ENCODE results near the gene WFIKKN1. TPM values are rescaled to one million over a fixed set of nuclear protein-coding genes. Genes with fewer than 3 reads are reported as not detected.

WFIKKN1 gene
- total RNA-seq, 1 donor from 2014 or later: 0.89 TPM

- Mint-ChIP-seq H3K27ac (ENCODE audit: unreplicated experiment) (no peak overlapping the region), H3K36me3 (ENCODE audit: low read depth, unreplicated experiment) (no peaks in the 10 kb centered on the region), H3K27me3 (ENCODE audit: low read depth, unreplicated experiment) (no peaks in the 10 kb centered on the region), H3K4me3 (ENCODE audit: unreplicated experiment) (peak overlapping the region; percentile 57), H3K9me3 (ENCODE audit: unreplicated experiment) (no peaks in the 10 kb centered on the region), H3K4me1 (ENCODE audit: low read depth, unreplicated experiment) (no peaks in the 10 kb centered on the region)
- H3K4me1 ChIP-seq (ENCODE audit: insufficient read depth, low read length): peaks cover 11% of the 10 kb centered on the region
- peaks cover 15% of the 10 kb centered on the region for H3K79me2 ChIP-seq (ENCODE audit: insufficient read depth, low read length)
- TF ChIP-seq CTCF (IDR thresholded peaks at IDR 0.05; ENCODE audit: insufficient read depth, low read depth, low read length) (no peak), EZH2 (IDR thresholded peaks at IDR 0.05; ENCODE audit: insufficient read depth, low read length) (no peak)
- peak overlapping the region; percentile 81 for H3K9ac ChIP-seq (ENCODE audit: low read length)
- H3K27me3 ChIP-seq (ENCODE audit: insufficient read depth, low read length): no peaks in the 10 kb centered on the region
- H3K36me3 ChIP-seq (ENCODE audit: insufficient read depth, low read length): no peaks in the 10 kb centered on the region
- peak overlapping the region; percentile 80 for H3K4me3 ChIP-seq (ENCODE audit: insufficient read depth, low read depth, low read length)
- peaks cover 14% of the 10 kb centered on the region for H4K20me1 ChIP-seq (ENCODE audit: insufficient read depth, low read length)
- no peak overlapping the region for H2AFZ ChIP-seq (ENCODE audit: low read depth, low read length)
- H3K27ac ChIP-seq (ENCODE audit: low read depth, low read length): no peak overlapping the region
- DNase-seq (ENCODE audit: low read depth) (no peak), FAIRE-seq (no peak)
- H3K4me2 ChIP-seq (ENCODE audit: low read length): peak overlapping the region; percentile 90
- H3K9me3 ChIP-seq (ENCODE audit: insufficient read depth, low read depth, low read length): no peaks in the 10 kb centered on the region
Observed at GRCh38 chr16:634996-635395, 4.2 kb downstream of the WFIKKN1 start.

GRCh38 chr16:635573-636205 is 4.9 kb downstream of the WFIKKN1 start:
- Histone ChIP-seq H3K9me3 (ENCODE audit: insufficient read depth, low read depth, low read length) (no peaks in the 10 kb centered on the region), H3K4me3 (ENCODE audit: insufficient read depth, low read depth, low read length) (peak overlapping the region; percentile 80), H3K79me2 (ENCODE audit: insufficient read depth, low read length) (peaks cover 15% of the 10 kb centered on the region), H3K27ac (ENCODE audit: low read depth, low read length) (peak overlapping the region; percentile 81), H3K27me3 (ENCODE audit: insufficient read depth, low read length) (no peaks in the 10 kb centered on the region), H3K4me2 (ENCODE audit: low read length) (peak overlapping the region; percentile 90), H3K36me3 (ENCODE audit: insufficient read depth, low read length) (no peaks in the 10 kb centered on the region), H3K4me1 (ENCODE audit: insufficient read depth, low read length) (peaks cover 10% of the 10 kb centered on the region), H4K20me1 (ENCODE audit: insufficient read depth, low read length) (peaks cover 14% of the 10 kb centered on the region), H2AFZ (ENCODE audit: low read depth, low read length) (peak overlapping the region; percentile 93), H3K9ac (ENCODE audit: low read length) (peak overlapping the region; percentile 81)
- Mint-ChIP-seq H3K36me3 (ENCODE audit: low read depth, unreplicated experiment) (no peaks in the 10 kb centered on the region), H3K4me3 (ENCODE audit: unreplicated experiment) (peak overlapping the region; percentile 75), H3K9me3 (ENCODE audit: unreplicated experiment) (no peaks in the 10 kb centered on the region), H3K27me3 (ENCODE audit: low read depth, unreplicated experiment) (no peaks in the 10 kb centered on the region), H3K27ac (ENCODE audit: unreplicated experiment) (no peak overlapping the region), H3K4me1 (ENCODE audit: low read depth, unreplicated experiment) (no peaks in the 10 kb centered on the region)
- FAIRE-seq (no peak), DNase-seq (ENCODE audit: low read depth) (no peak)
- TF ChIP-seq EZH2 (IDR thresholded peaks at IDR 0.05; ENCODE audit: insufficient read depth, low read length) (no peak), CTCF (IDR thresholded peaks at IDR 0.05; ENCODE audit: insufficient read depth, low read depth, low read length) (no peak)
